Colon (tissue), 2 donors: ENCODE results near the gene PPP1R9B.

ENCODE experiments used
- FAIRE-seq: peaks from 2 replicates; lab custom pipeline; 2012; peaks lifted over from hg19 to GRCh38; lab: Jason Lieb, UNC
- donor health status: control.
- donor health status: control.

PPP1R9B gene

DNA sequence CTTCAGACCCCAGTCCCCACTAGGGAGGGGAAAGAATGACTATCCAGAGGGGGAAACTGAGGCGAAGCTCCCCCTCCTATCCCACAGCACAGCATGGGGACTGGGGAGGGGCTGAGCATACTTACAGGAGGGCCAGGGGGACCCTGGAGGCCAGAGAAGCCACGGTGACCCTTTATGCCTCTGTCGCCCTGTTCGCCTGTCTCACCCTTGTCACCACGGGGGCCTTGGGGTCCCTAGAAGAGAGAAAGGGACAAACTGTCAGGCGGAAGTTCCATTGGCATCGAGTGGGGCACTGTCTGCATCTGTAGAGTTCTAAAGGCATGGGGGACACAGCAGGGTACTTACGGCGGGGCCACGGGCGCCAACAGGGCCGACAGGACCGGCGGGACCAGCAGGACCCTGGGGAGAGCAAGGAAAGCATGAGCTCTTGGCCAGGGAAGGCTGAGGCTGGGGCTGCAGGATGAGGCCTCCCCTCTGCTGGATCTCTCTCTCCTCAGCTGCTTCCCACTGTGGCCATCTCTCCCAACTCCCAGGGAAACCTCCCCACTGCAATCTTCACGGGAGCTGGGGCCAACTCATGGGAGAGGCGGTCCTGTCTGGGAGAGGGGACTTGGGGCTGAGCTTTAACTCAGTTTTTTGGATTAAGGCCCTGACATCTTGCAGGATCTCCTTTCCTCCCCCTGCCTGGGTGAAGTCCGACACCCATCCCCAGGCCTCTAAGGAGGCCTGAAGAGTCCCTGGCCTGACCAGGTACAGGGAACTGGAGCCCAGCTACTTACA lies 37.5 kb upstream of the PPP1R9B start:
- no peak for FAIRE-seq

DNA sequence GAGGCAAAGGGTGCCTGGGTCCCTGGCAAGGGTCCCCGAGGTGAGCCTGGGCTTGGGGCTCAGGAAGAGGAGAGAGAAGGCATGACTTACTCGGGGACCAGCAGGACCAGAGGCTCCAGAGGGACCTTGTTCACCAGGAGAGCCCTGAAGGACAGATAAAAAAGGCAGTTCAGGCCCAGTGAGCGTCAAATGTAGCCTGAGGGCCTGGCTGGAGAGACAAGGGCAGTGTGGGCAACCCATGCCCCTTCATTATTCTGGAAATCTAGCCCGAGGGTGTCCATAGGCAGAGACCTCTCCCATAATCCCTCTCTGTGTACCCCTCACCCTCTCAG lies 36.9 kb upstream of the PPP1R9B start:
- FAIRE-seq, result no peak

DNA sequence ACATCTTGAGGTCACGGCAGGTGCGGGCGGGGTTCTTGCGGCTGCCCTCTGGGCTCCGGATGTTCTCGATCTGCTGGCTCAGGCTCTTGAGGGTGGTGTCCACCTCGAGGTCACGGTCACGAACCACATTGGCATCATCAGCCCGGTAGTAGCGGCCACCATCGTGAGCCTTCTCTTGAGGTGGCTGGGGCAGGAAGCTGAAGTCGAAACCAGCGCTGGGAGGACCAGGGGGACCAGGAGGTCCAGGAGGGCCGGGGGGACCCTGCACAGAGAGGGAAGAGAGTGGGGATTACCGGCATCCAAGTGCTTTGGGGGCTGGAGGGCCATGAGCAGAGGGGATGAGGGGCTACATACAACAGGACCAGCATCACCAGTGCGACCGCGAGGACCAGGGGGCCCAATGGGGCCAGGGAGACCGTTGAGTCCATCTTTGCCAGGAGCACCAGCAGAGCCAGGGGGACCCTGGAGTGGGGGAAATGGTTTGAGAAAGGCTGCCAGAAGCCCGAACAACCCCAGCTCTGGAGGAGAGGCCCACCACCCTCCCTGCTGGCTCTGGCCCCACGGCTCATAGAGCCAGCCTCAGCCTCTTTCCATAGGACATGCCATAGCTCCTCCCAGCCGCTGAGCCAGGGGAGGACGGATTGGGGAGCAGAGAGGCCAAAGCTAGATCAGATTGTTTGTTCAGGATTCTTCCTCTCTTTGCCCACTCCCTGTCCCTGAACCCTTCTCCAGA lies 36.4 kb upstream of the PPP1R9B start:
- FAIRE-seq, result no peak

DNA sequence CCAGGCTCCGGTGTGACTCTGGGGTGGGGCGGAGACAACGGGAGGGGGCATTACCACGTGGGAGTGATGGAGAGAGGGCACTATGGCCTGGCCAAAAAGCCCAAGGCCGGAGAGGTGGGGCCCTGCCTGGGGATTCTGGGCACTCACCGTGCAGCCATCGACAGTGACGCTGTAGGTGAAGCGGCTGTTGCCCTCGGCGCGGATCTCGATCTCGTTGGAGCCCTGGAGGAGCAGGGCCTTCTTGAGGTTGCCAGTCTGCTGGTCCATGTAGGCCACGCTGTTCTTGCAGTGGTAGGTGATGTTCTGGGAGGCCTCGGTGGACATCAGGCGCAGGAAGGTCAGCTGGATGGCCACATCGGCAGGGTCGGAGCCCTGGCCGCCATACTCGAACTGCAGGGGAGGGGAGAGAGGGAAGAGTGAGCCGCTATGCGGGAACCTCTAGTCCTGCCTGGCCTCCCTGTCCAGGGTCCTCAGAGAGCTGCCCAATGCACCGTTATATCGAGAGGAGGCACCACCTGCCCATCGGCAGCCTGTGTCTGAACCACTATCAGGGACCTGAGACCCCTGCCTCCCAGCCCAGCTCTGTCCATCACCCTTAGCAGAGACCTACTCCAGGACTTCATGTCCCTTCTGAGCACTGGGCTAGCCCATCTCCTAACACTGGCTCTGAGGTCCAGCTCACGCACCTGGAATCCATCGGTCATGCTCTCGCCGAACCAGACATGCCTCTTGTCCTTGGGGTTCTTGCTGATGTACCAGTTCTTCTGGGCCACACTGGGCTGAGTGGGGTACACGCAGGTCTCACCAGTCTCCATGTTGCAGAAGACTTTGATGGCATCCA lies 35.4 kb upstream of the PPP1R9B start:
- no peak for FAIRE-seq

DNA sequence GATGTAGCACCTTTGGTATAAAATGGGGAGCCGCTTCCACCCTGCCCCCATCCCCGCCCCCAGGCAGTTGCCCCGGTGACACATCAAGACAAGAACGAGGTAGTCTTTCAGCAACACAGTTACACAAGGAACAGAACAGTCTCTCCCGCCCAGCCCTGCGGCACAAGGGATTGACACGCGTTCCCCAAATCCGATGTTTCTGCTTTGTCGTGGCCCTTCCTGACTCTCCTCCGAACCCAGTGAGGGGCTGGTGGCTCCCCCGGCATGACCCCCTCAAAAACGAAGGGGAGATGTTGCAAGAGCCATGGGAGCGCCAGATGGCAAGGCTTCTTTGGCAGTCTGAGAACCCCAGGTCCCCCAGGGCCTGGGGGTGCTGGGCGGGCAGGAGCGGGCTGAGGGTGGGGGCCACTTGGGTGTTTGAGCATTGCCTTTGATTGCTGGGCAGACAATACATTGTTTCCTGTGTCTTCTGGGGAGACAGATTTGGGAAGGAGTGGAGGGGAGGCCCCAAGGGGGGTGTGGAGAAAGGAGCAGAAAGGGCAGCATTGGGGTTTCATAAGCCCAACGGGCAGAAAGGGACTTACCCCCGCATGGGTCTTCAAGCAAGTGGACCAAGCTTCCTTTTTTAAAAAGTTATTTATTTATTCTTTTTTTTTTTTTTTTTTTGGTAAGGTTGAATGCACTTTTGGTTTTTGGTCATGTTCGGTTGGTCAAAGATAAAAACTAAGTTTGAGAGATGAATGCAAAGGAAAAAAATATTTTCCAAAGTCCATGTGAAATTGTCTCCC lies 34.3 kb upstream of the PPP1R9B start:
- no peak for FAIRE-seq

DNA sequence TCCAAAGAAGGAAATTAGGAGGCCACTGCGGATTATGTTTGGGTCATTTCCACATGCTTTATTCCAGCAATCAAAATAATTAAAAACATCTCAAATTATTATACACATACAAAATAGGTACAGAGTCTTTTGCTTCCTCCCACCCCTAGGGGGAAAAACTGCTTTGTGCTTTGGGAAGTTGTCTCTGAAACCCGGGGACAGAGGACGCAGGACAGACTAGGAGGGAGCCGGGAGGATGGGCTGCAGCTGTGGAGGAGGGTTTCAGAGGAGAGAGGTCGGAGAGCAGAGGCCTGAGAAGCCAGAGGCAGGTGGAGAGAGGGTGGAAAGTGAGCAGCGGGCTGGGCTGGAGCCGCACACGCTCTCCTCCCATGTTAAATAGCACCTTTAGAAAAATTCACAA lies 33.6 kb upstream of the PPP1R9B start:
- no peak for FAIRE-seq

DNA sequence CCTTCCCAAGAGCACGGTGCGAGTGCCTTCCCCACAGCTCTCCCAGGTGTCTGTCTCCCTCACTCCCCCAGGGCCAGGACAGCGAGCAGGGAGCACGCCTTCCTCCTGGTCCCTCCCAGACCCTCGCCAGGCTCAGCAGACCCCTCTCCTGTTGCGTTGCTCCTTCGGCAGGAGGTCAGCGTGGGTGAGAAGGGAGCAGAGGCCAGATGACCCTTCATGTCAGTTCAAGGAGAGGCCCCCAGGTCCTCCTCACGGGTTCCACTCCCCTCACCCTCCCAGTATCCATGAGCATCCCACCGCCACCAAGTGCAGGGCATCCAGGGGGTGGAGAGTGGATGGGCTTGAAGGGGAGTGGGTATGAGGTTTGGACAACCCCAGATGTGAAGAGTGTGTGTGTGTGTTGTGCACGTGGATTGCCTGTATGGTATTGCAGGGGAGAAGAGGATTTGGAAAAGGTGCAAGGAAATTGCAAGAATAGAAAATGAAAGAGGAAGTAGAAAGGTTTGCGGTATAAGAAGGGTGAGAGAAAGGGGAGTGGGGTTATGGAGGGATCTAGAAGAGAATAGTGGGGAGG lies 33.0 kb upstream of the PPP1R9B start:
- no peak for FAIRE-seq

DNA sequence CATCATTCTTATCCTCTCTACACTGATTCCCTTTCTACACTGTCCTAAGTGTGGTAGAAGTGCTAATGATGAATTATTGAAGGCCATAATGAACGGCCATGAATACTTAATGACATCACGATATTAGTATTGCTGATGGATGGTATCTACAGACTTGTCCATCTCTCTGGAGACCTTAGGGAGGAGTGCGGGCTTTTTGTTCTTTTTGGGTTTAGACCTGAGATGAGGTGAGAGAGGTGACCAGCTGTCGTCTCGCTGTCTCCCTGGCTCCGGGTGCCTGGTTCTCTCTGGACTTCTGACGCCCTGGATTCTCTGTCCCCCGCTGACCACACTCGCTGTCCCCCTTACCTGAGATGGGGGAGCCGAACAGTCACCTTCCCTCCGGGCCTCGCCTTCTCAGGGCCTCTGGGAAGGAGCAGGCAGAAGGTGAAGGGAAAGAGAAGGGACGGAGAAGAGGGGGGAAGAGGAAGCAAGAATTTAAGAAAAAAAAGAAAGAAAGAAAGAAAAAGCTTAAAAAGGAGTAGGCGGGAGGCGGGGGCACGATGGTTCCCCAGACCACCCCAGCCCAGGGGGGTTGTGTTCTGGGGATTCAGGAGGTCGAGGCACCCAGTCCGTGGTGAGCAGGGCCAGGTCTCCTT lies 32.4 kb upstream of the PPP1R9B start:
- FAIRE-seq, result no peak

DNA sequence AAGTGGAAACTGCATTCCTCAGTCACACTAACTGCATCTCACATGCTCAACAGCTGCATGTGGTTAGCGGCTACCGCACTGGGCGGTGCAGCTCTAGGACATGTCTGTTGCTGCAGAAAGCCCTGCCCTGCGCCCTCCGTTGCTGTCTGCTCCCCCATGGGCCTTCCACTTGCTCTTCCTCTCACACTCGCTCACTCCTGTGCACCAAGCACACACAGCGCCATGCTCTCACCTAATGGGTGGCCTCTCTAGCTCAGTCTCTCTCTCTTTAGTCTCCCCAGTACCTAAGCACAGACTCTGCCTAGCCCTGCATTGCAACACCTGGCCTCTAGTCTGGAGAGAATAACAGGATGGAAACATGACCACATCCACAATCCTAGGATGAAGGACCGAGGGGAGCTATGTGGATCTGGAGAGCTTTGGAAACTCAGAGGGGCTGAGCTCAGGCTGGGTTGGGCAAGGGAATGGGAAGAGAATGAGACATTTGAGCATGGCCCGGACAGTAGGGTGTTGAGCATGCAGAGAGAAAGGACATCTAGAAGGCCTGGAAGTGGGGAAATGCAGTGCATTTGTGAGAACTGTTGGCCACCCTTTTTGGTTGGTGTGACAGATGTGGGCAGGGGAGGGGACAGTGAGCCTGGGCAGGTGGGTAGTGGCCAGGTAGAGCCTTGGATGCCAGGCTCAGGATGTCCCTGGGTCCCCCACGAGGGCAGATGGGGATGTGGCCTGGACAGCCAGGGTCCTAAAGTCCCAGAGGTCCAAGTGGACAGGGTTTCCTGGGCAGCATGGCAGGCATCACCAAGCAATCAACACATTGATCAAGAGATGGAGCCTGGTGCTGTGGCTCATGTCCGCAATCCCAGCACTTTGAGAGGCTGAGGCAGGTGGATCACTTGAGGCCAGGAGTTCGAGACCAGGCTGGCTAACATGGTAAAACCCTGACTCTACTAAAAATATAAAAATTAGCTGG lies 31.4 kb upstream of the PPP1R9B start:
- no peak for FAIRE-seq

DNA sequence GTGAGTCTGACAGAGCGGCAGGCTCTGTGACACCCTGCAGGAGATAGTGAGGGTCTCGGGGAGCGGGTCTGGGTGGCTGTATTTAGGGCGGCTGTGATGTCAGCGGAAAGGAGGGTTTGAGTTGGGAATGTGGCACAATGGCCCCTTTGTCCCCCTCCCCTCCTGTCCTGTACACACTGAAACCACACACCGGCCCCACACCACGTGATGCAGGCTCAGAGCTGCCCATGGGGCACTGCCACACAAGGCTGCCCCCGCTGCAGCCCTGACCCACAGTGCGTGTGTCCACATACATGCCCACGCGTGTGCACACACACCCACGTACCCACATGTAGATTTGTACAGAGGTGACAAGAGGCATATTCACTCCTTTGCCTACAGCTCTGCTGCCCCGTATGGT lies 30.7 kb upstream of the PPP1R9B start:
- no peak for FAIRE-seq

DNA sequence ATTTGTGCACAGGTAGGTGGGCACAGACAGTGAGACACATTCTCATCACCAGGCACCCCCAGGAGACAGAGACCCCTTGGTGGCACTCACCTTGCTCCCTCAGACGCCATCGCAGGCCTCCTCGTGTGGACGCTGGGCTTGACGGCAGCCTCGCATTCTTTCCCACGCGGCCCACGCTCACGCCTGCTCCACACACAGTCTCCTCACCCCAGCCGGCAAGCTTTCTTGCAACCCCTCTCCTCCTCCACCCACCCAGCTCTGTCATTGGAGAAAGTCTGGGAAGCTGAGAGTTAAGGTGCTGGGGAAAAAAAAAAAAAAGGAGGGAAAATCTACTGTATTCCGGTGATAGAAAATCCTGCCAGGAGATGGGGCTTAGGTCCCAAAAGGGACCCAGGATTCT lies 30.1 kb upstream of the PPP1R9B start:
- FAIRE-seq, result no peak

DNA sequence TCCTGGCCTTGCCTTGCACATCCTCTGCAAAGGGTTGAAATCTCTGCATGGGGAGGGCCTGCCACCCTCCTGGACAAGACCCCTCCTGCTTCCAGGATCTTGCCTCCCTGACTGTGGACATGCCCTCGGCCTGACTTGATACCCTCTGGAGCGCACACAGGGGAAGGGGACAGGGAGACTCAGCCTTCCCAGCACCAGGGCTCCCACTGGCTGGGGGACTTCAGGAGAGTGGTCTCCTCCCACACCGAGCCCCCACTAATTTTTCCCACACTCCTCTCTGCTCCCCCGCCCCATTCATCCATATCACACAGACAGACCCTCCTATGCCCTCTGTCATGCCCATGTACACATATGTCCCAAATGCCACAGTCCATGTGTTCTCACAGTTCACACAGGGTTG lies 29.6 kb upstream of the PPP1R9B start:
- FAIRE-seq, result no peak

DNA sequence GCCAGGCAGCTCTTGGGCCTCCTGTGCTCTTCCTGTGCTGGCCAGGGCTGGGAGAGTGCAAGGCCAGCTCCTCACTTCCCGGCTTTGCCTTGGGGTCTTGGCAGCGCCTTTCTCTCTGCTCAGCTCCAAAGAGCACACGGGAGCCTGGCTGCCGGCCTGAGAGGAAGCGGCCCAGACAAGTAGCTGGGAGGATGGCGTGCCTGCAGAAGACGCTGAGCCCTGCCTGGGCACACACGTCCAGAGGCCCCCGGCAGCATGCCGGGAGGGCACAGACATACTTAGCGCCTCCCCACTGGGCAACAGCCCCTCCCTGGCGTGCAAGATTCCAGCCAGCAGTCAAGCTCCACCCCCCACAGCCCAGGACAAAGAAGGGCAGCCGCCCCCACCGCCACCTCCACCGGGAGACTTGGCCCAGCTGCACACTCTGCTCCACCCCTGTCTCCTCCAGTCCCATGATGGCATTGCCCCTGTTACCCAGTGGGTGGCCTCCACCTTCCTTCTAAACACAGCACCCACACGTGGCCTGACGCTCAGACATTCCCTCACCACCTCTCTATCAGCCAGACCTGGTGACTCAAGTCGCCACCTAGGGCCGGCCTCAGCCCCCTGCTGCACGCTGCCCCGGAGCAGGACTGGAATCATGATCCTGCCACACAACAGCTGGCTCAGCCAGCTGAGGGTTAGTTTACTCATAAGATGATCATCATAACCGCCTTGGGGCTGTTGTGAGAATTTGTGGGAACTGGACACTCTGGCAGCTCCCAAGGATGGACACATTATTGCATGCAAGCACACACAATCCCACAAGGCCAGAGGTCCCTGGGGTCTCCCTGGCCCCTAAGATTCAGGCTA lies 27.7 kb upstream of the PPP1R9B start:
- FAIRE-seq, result no peak

DNA sequence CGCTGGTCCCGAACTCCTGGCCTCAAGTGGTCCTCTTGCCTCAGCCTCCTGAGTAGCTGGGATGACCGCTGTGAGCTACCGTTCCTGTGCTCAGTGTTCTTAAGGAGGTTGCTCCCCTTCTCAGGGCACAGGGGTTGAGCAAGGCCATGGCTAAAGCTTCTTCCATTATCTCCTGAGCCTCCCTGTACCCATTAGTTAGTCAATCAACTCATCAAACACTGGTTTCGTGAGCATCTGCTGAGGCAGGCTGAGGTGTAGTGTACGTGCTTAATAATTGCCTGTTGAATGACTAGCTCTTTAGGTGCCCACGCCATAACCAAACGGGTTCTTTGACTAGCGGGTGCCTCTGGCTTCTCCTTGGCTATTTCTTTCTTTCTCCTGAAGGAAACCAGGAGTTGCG lies 27.0 kb upstream of the PPP1R9B start:
- no peak for FAIRE-seq

DNA sequence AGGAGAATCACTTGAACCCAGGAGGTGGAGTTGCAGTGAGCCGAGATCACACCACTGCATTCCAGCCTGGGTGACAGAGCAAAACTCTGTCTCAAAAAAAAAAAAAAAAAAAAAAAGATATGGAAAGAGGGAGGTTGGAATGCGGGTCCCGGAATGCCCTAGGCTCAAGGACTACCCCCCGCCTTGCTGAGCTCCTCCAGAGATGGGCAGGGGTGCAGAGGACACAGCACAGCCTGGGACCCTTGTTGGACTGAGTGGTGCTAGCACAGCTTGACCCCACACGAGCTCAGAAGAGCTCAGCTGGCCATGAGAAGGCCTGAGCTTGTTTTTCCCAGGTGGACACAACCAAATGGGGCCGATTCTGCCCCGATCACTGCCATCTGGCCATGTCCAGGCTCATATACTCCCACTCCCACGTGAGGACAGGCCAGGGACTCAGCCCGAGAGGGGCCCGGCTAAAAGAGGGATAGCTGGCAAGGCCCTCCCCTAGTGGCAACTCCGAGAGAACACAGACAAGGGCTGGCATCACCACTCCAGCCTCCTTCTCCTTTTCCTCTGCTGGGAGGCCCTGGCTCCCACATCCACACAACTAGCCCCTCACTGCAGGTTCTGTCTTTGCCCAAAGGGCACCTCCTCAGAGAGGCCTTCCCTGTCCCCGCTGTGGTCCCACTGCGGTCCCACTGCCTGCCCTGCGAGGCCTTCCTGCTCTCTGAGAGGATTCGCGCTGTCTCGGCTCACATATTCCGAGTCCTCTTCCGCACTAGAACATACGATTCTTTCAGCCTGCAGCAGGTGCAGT lies 26.3 kb upstream of the PPP1R9B start:
- FAIRE-seq, result no peak

DNA sequence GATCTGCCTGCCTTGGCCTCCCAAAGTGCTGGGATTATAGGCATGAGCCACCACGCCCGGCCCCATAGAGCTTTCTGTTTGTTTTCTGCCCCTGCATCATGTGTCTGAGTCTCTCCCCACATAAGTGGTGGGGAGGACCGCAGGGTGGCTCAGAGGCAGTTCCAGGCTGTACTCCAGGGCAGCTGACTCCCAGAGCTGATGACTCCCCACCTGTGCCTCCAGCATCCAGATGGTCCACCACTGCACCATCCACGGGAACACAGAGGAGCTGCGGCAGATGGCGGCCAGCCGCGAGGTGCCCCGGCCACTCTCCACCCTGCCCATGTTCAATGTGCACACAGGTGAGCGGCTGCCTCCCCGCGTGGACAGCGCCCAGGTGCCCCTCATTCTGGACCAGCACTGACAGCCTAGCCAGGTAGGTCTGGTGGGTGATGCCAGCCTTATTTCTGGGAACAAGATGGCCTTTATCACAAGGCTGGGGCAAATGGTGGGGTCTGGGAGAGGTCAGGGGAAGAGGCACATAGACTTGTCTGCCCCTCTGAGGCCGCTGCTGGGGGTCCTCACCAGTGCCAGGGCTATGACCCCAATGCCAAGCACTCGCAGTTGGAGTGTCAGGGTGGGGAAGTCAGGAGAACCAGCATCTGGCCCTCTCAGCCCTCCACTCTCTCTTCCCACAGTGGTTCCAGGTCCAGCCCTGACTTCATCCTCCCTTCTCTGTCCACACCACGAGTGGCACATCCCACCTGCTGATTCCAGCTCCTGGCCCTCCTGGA lies 24.7 kb upstream of the PPP1R9B start:
- no peak for FAIRE-seq

DNA sequence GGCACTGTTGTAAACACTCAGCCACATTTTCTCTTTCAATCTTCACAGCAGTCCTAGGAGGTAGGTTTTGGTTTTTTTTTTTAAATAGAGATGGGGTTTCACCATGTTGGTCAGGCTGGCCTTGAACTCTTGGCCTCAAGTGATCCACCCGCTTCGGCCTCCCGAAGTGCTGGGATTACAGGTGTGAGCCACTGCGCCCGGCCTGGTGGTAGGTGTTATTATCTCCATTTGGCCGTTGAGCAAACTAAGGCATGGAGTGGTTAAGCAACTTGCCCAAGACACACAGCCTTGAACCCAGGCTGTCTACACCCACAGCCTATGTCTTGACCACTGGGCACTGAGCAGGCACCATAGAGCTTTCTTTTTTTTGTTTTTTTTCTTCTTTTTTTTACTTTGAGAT lies 24.0 kb upstream of the PPP1R9B start:
- no peak for FAIRE-seq
